KBM-7 (cell line): Measurements from ENCODE around the gene FCN3.
A peak's percentile ranks its signal among the peaks of the same experiment; 100 is the strongest.
"Not testable (repeated sequence)": the region's sequence is repeated elsewhere in the genome, so short reads cannot be mapped to it uniquely, and the experiment has no call there.

Source experiments
- DNase-seq: peaks from one replicate; pipeline ENCODE4 v3.0.0-alpha.2; 2015
- in situ Hi-C: fragments of 300-500 bp; cut with MboI; formaldehyde crosslinking; loops from 2 replicates; pipeline ENCODE4 v1.14.3; 2020; ENCODE audit warnings: low sequenced_read_pairs, low pct_unique_long_range_greater_than_20kb, mixed read lengths

The FCN3 gene

DNA sequence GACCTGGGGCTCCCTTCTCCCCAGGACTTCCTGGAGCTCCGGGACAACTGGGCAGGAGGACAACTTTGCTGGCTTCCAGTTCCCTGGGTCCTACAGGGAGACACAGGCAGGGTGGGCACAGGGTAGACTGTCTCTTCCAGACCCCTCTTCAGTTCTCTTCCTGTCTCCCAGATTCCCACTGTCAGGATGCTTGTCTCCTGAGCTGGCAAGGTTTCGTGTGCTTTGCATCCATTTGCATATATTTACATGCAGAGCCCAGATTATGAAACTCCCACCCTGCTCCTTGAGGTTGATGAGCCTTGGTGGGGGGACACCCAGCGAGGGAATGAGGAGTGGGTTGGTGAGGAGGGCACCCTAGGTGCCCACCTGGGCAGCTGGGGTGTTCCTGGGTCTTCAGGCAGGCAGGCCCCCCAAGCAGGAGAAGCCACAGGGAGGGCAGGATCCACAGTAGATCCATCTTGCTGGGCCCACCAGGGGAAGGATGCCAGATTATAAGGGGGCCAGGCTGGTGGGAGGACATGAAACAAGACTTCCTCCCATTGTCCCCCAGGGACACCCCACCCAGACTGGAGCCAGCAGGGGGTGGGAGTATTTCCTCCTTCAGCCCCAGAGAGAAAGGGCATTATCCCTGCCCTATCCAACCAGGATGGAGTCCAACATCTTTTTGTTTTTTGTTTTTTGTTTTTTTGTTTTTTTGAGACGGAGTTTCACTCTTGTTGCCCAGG, at the start of gene FCN3:
FCN3 (minus strand) TSS at position 463 of the 725 bp plus-strand sequence; CDS start at position 457, 6 bp downstream.
- DNase-seq: no peak
- in situ Hi-C loops: loop anchor here (10.0 to 25.0 kb wide), 2 partner anchors 60 to 262 kb away; no protein-coding TSS in a partner anchor

DNA sequence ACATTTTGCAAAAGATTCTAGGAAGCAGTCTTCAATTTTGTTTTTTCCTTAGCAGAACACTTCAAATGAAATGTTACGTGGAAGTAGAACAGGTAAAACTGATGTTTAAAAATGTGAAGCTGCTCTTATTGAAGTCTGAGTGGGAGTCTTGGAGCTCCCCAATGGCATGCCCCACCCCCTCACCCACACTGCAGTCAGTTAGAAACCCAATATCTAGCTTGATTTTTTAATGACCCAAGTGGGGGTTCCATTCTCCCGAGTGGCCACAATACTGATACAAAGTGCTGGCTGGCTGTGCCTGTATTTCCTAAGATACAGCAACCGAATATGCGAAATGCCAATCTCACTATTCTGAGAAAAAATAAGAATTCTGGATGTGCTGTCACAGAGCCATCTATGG, 49.1 kb upstream of the FCN3 start:
- in situ Hi-C loops: no loop called here
- DNase-seq: no peak

DNA sequence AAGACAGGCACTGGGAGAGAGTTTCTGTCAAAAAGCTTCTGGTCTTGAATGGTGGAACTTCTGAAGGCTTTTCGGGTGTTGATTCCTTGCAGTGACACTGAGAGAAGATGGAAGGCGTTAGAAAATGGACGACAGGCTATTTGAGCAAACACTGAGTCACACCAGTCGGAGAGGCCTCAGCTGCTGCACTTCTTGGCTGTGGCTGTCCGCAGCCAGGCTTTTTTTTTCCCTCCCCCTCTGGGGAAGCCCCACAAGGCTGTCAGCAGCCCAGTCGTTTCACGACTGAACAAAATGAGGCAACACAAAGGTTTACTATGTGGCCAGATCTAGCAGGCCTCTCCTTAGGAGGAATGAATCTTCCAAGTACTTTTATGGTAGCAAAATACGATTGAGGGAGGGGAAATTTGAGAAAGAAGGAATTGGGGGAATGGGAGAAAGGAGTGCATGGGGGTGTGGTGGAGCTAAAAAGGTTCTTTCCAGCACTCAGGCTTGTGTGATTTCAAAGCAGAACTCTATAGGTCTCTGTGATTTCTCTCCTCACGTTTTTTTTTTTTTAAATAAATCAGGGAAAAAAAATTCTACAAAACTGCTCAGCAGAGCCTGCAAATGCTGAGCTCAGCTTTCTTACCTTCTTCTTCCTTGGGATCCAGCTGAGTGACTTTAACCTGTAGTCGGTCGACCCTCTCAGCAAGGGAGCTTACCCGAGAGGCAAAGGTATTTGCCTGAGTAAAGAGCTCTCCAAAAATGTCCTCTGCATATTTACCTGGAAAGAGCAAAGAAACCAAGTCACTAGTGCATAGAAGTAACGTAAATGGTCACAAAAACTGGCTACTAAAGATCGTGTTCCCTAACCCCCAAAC, 43.9 kb upstream of the FCN3 start:
- in situ Hi-C loops: no loop called here
- no peak for DNase-seq

DNA sequence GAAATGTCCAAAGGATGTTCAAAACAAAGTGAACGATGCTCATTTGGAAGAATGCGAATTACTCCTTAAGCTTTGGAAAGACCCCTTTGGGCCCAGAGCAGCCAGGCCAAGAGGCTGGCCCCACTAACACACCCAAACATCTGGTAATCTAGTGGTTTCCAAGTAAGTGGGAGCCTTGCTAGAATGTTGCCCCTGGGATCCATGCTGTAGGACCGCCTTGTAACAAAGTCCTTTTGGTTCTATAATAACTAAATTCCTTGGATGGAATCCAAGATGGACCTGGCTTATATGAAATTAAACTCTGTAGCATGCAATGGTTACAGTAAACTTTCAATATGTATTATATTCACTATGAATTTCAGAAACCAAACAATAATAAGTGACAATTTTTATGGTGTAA, 43.1 kb upstream of the FCN3 start:
- in situ Hi-C loops: no loop called here
- DNase-seq: no peak

DNA sequence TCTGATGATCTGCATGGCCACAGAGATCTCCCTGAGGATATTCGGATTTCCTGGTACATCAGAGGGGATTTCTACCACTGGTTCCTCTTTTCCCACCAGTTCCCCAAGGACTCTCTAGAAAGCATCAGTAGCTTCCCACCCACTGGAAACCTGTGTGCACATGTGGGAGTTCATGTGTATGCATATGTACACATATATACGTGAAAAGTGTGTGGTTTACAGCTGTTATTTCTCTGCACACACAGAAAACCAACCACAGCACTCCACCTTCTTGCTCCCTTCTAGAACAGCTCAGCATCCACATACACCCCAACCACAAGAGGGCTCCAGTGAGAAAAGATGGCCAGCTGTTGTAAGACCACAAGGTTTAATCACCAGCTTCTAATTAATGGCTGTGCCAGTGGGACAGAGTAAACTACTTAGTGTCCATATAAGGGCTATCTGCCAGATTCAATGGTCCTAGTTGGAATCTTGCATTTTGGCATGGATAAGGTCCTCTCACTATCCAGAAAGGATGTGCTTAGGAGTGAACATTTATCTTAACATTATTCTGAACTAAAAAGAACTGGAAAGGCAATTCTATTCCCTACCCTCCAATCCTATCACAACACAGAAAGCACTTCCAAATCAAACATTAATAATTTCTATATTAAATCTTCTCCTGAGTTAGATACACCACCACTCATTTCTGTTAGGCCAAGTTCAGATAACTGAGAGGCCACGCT, 41.9 kb upstream of the FCN3 start:
- peak; percentile 86 for DNase-seq
- in situ Hi-C loops: no loop called here

DNA sequence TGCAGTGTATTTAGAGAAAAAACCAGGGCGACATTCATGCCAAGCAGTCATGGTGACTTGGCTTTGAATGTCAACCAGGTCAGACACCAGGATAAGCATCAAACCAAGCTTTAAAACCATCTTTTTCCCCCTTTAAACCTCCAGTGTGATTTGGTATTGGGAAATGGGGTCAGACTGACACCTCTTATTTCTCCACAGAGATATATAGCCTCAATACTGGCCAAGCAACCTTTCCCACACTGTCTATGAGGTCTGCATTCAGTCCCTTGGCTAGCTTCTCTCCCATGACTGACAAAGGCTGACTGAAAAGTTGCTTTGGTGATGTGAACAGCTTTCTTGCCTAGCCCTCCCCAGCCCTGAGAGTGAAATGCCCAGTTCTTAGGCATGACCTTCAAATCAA, 39.5 kb upstream of the FCN3 start:
- in situ Hi-C loops: no loop called here
- DNase-seq: no peak

DNA sequence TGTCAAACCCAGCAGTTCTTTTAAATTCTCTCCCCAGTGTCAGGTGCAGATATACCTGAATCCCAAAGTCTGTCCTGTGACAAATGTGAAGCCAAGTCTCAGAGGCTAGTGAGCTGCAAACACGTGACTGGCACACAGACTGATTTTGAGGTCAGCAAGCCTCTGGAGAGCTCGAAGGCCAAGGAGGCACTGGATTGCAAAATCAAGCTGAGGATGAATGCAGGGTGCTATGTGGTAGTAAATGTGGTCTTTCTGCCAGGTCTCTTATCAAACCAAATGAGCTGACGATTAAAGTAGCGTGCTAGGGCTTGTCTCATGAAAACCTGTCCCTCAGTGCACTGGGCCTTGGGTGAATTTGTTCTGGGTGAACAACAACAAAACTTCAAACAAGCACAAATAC, 38.4 kb upstream of the FCN3 start:
- in situ Hi-C loops: no loop called here
- no peak for DNase-seq

DNA sequence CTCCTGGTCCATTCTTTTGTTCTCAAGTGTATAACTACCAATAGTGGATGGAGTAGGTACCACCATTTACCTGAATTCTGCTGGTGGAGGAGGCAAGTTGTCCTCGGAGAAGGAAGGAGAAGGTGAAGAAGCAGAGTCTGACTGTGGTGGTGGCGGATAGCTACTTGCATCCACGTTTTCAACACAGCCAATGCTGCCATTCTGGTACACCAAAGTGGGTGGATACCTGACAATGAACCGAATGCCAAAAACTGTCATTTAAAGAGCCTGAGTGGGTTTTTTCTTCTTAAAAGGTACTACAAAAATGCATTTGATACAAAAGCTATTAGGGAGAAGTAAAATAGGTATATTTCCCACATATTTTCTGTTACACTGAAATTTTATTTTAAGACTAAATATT, 37.9 kb upstream of the FCN3 start:
- in situ Hi-C loops: no loop called here
- no peak for DNase-seq

DNA sequence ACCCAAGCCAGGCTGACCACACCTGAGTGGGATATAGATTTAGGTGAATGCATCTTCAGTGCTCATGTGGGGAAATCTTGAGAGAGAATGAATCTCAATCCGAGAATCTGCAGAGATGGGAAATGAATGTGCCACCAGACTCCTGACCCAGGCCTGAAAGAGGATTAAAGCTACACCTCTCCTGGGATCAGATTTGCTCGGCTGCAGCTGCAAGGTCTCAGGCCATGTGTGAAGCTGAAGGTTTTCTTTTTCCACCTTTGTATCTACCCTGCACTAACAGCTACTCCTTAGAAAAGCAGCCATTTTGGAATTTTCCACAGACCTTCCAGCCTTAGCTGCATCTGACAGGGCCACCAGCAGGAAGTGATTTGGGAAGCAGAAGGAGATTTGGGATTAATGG, 36.1 kb upstream of the FCN3 start:
- in situ Hi-C loops: no loop called here
- DNase-seq: no peak

DNA sequence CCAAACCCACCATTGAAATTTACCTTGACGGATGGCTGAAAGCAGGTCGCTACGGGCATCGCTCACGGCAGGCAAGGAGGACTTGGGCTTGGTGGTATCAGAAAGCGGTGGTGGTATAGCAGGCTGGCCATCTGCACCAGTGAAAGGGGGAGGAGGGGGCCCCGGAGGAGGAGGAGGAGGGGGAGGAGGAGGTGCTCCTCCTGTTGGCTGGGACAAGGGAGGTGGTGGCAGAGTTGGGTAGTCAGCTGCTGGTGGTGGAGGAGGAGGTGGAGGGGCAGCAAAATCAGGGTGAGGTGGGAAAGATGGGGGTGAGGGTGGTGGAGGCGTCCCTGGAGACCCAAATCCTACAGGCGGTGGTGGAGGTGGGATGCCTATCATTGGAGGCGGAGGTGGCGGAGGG, 35.0 kb upstream of the FCN3 start:
- in situ Hi-C loops: no loop called here
- no peak for DNase-seq

DNA sequence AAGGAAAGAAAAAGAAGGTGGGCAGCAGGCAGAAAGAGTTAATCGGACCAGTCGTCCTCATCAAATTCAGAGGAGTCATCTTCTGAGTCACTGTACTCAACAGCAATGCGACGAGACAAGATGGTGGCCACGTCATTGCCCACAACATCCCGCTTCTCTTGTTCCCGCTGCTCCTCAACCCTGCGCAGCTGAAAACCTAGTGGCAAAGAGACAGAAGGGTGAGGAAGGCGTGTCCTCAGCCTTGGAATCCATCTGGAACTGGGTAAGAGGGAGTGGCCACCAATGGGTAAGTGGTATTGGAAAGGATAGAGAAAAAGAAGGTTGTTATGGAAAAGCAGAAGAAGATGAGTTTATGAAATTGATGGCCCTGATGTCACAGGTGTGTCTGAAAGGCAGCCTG, 33.5 kb upstream of the FCN3 start:
- DNase-seq: no peak

DNA sequence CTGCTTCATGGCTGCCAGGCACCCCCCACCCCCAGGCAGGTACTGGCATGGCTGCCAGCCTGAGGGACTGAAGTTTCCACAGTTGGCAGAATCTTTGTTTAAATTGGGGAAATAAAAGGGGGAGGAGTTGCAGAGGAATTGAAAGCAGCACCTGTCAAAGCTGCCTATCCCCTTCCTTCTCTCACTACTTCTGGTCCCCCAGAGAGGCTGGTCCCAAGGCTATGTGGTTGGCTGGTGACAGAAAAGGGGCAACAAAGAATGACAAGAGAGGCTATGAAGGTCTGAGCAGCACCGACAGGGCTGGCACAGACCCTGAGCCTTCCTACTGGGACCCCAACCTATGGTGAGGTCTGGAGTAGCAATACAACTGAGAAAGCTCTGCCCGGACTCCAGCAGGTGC, 32.2 kb upstream of the FCN3 start:
- DNase-seq, in situ Hi-C loops: not testable (repeated sequence)

More for the DNA sequence above, 33.5 kb upstream of the FCN3 start:
- in situ Hi-C loops: no loop called here

DNA sequence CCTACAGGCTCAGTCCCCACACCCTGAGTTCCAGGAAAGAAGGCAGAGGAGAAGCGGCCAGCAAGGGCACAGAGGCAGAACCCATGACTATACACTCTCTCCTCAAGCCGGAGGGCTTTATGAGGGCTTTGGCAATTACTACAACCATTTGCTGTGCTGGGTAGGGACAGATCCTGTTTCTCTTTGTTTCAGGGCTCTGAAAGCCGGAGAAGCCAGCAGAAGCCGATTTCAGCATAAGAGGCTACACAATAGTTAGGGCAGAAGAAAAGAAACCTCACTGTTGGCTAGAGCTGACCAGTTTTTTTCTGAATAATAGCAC, 31.7 kb upstream of the FCN3 start:
- no peak for DNase-seq
- in situ Hi-C loops: no loop called here

DNA sequence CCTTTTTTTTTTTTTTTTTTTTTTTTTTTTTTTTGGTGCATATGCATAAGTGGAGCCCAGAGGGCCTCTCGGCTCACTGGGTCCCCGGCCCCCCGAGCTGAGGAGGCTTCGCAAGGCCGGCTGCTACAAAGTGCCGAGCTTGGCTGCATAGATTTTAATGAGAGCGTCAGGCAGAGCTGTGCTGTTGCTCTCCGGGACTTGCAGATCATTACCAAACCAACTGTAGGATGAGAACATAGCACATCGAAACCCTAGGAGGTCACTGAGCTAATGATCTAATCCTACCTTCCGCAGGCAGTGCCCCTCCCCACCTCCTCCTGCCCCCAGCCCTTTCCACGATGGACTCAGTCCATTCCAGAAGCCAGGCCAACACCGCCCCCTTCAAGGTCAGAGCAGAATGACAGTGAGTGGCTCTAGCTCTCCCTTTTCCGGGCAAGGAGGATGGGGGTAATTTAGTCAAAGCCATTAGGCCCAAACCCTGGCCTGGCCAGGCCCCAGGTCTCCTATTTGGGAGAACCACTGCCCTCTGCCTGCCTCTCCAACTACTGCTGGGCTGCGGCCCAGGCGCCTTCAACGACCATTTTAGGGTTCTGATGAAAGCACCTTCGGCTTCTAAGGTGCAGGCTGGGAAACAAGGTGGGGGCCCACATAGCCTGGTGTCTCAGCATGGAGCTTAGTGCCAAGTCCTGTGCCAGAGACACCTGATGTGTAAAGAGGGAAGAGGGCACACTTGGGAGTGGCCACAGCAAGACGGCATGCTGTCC, 31.2 kb upstream of the FCN3 start:
- DNase-seq, in situ Hi-C loops: not testable (repeated sequence)

DNA sequence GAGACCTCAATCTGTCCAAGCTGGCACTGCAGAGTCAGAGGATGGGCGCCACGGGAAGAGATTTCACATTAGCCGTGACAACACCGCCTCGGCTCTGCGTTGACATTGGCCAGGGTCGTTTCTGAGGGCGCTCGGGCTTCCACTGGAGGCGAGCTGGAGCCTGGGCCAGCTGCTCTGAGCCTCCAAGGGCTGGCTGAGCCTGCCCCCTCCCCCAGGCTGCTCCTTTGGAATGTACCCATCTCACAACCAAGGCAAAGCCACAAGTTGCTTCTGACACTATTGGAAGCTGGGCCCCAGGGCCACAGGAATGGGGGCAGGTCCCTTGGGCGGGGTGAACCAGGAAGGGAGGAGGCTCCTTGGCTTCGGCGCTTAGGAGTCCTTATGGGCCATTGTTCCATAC, 30.4 kb upstream of the FCN3 start:
- no peak for DNase-seq
- in situ Hi-C loops: no loop called here

DNA sequence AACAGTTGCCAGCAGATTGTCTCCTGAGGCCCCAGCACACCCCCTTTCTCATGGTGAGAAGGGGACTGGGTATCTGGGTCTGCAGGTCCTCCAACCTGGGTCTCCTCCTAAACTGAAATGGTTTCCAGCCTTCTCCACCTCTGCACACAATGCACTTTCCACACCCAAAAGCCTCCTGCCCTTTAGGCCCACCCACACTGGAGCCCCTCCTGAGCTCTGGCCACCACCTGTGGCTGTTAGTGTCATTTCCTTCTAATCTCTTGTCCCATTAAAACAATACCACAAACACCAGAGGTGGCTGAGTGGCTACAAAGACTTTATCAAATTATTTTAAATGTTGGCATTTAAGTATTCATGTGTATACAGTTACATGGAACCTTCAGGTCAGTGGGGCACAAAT, 29.3 kb upstream of the FCN3 start:
- no peak for DNase-seq
- in situ Hi-C loops: no loop called here

DNA sequence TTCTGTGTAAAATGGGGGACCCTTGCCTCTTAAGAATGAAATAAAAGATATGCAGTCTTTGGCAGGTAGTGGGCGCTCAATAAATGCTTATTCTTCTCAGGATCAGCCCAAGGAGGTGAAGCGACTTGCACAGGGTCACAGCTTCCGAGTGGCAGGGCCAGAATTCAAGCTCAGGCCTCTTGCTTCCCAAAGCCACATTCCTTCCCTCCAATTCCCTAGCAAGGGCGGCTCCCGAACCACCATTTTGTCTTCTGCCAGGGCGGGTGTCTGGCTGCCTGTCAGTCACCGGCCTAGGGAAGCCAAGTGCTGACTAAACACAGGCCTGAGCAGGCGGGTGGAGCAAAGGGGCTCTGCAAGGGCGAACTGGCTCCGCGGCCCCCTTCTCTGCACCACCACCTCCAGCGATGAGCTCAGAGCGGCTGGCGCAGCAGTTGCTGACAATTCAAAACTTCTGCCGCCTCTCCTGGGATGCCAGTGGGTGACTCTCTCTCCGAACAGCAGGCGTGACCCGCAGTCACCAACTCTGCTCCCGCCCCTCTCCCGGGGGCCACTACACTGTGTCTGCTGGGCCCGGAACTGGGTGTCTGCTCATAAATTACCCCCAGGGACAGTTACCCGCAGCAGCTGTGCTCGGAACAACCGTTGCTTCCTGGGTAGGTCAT, 28.6 kb upstream of the FCN3 start:
- in situ Hi-C loops: no loop called here
- DNase-seq: peak; percentile 28

DNA sequence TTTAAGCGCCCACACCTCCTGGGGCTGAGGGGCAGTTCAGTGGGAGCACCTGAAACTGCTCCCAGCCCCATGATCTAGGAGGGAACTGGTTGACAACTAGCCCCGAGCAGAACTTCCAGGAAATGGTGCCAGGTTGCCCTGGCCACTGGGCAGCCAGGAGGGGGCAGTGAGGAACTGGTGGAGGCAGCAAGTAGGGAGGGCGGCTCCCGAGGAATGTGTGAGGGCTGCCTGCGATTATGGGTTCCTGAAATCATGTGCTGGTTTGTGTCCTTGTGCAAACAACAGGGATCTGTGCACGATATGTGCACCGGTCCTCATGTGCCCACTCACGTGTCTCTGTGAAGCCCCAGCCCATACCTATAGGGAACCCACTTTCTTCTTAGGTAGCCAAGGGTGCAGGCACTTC, 27.7 kb upstream of the FCN3 start:
- DNase-seq: peak; percentile 65
- in situ Hi-C loops: no loop called here

DNA sequence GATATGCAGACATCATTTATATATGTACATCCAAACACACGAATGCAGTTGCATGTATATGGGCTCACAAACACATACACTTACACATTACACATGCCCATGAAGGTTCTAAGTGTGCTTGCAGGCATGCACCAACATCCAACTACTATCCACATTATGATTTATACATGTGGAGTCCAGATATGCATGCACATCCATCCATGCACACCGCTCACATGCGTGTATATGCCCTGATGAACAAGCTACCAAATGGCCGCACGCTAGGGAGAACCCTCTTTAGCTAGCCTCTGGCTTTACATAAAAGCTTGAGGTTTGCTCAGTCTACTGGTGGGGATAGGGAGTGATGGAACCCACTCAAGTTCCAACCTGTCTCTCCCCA, 26.3 kb upstream of the FCN3 start:
- DNase-seq: no peak
- in situ Hi-C loops: no loop called here
